T follicular helper cell (primary cell): ENCODE measurements around the gene CCL22.
"Not testable (repeated sequence)": the region's sequence is repeated elsewhere in the genome, so short reads cannot be mapped to it uniquely, and the experiment has no call there.

Source experiments
- DNase-seq: peaks from one replicate; pipeline ENCODE4 v3.0.0-alpha.2; 2020; ENCODE audit warnings: low read depth

The CCL22 gene

GRCh38 chr16:57347858-57348257 is 10.7 kb upstream of the CCL22 start:
- DNase-seq, result no peak

- DNase-seq, result no peak
Measured at GRCh38 chr16:57348327-57348726, 10.3 kb upstream of the CCL22 start.

DNA sequence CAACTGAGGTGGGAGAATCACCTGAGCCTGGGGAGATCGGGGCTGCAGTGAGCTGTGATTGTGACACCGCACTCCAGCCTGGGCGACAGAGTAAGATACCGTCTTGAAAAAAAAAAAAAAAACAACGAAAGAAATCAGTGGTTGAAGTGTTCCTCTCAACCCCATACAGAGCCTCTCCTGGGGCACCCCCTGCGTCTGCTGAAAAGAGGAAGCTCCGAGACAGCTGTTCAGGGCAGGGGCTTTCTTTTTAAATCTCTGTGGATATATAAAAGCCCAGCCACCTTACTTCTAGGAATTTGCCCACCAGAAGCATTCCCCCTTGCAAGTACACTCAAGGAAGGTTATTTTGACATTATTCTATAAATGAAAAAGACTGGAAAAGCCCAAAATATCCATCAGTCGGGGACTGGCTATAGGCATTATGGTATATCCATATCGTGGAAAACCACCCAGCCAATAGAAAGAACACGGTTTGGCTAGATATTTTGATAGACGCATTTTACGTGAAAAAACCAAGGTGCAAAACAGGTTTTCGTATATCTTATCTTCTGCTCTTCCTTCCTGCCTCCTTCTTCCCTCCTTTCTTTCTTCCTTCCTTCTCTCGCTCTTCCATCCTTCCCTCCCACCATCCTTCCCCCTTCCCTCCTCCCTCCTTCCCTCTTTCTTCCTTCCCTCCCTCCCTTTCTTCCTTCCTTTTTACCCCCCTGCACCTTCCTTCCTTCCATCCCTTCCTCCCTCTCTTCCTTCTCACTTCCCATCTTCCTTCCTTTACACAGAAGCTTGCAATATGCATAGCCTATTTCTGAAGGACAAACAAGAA is 9.2 kb upstream of the CCL22 start:
- no peak for DNase-seq

DNA sequence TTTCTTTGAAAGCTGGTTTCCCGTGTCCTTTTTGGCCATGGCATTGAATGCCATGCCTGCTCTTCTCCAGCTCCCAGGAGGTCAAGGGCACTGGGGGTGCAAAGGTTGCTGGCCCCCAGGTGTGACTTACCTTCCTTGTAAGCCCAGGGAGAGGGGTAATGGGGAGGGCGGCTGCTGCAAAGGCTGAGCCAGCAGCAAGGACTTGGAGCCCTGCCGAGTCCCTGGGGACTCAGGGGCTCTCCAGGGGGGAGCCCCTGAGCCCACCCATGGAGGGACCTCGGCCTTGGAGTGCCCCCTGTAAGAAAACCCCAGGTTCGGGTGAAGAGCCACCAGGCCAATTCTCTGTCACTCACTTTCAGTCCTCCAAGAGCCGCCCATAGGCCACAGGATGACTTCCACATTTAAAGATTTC is 5.9 kb upstream of the CCL22 start:
- no peak for DNase-seq

GRCh38 chr16:57354311-57354710 is 4.3 kb upstream of the CCL22 start:
- no peak for DNase-seq

DNA sequence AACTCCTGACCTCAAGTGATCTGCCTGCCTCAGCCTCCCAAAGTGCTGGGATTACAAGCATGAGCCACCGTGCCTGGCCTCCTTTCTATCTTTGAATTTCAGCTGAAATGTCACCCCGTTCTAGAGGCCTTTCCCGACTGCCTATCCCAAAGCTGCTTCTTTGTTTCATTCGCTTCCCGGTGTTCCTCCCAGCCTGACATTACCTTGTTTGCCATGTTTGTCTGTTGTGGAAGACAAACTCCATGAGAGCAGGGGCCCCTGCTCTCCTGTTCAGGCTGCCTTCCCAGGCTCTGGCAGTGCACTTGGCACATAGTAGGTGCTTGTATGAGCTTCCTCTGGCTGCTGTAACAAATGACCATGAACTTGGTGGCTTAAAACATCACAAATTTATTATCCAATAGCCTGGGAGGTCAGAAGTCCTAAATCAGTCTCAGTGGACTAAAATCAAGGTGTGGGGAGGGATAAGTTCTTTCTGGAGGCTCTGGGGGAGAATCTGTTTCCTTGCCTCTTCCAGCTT is 2.6 kb upstream of the CCL22 start:
- DNase-seq, result no peak

DNA sequence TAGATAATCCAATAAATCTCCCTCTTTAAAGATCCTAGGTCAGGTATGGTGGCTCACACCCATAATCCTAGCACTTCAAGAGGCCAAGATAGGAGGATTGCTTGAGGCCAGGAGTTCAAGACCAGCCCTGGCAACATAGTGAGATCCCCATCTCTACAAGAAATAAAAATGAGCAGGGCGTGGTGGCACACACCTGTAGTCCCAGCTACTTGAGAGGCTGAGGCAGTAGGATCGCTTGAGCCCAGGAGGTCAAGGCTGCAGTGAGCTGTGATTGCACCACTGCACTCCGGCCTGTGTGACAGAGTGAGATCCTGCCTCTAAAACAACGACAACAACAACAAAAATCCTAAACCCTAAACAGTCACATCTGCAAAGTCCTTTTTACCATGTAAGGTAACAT is 2.0 kb upstream of the CCL22 start:
- no peak for DNase-seq

GRCh38 chr16:57357330-57358085 is 1.1 kb upstream of the CCL22 start:
- DNase-seq, result no peak

GRCh38 chr16:57358086-57358420 is 530 bp upstream of the CCL22 start:
- no peak for DNase-seq

- DNase-seq, result no peak
Measured at GRCh38 chr16:57360321-57360935, 1.8 kb downstream of the CCL22 start.

DNA sequence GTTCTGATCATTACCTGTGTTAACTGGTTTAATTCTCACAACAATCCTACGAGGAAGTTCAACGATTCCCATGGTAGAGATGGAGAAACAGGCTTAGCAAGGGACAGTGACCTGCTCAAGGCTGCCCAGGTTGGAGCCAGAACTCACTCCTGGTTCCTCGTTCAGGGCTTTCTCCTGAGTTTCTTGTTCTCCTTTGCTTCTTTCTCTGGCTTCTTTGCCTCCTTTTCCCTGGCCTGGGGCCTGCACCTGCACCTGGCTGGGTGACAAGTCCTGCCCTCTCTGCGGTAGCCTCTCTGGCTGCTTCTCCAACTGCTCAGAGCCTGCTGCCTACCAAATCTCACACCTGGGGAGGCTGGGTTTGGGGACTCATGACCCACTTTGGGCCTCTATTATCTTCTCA is 2.8 kb downstream of the CCL22 start:
- no peak for DNase-seq

DNA sequence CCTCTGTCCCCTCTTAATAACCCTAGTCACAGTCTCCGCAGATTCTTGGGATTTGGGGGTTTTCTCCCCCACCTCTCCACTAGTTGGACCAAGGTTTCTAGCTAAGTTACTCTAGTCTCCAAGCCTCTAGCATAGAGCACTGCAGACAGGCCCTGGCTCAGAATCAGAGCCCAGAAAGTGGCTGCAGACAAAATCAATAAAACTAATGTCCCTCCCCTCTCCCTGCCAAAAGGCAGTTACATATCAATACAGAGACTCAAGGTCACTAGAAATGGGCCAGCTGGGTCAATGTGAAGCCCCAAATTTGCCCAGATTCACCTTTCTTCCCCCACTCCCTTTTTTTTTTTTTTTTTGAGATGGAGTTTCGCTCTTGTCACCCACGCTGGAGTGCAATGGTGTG is 5.6 kb downstream of the CCL22 start:
- no peak for DNase-seq

DNA sequence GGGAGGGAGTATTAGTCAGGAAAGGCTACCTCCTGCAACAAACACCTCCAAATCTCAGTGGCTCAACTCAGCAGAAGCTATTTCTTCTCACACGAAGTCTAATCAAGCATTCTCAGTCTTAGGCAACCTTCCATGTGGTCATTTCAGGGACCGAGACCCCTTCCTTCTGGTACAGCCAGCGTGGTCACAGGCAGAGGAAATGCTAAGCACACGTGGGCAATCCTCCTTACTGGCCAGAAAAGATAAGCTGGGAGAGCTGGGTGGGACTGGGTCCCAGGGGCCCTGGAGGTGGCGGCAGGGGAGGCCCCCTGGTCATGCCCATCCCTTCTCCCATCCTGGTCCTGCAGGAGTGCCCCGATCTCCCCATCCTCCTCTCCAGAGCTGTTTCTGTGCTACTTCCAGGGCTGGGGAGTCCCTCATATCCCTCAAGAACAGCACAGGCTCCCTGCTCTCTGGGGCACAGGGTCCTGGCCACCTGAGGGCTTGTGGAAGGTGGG is 8.0 kb downstream of the CCL22 start:
- DNase-seq, result no peak

DNA sequence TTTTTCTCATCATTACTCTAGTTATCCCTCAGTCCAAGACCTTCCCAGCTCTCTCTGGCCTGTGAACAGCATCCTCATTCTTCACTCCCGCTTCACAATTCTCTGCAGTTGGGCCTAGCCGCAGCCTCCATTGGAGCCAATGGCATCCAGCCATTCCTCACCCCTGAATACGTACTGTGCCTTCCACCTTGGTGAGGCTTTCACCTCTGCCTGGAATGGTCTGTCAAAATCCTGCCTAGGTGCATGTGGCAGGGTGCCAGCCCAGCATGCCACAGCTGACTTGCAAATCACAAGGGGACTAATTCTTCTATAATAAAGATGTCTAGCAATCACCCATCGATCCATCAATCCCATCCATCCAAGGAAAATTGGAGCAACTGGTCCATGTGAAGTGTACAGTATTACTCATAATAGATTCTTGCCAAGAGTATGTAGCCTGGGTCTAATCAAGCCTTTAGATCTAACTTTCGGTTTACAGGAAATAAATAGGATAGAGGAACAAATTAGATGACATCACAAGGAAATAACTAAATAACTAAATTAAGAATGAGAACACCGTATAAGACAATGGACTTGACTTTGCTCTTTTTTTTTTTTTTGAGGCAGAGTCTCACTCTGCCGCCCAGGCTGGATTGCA is 8.7 kb downstream of the CCL22 start:
- no peak for DNase-seq

DNA sequence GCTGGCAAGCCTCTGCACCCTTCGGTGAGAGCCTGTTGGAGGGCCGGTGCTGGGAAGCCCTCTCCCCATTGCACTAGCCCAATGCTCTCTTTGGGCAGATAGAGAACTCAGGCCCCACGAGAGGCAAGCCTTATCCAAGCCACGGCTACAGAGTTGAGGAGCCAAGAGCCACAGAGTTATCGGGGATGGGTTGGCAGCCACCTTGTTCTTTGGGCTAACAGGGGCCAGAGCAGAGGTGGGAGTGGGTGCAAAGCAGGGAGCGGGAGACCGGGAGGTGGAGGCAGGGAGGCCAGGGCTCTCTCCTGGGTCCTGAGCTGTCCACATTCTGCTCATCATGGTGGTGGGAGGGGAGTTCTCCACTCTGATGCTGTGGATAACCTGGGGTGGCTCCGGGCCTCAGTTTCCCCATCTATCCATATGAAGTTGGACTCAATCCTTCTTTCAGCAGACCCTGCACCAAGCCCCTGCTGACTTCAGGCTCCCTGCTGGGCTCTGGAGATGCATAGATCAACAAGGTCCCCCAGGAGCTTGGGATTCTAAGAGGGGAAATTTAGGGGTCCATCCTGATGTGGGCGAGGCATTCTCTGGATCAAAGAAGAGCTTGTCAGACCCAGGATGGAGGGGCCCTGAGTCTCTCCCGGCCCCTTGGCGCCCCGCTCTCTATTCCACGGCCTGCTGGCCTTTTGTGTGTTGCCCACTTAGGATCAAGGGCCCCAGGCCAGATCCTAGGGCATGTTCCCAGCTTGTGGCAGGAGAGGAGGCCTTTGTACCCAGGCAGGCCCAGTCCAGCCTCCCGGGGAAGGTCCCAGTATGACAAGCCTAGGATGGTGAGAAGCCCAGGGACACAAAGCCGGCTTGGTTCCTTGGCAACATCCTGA is 13.2 kb downstream of the CCL22 start:
- no peak for DNase-seq

- no peak for DNase-seq
Measured at GRCh38 chr16:57372372-57373116, 14.0 kb downstream of the CCL22 start, which contains the start of gene CX3CL1. Gene CX3CL1, plus strand, starts transcription at chr16:57372490. Its CDS starts 79 bp downstream, at chr16:57372569.

GRCh38 chr16:57373117-57373947 is 14.7 kb downstream of the CCL22 start:
- no peak for DNase-seq

DNA sequence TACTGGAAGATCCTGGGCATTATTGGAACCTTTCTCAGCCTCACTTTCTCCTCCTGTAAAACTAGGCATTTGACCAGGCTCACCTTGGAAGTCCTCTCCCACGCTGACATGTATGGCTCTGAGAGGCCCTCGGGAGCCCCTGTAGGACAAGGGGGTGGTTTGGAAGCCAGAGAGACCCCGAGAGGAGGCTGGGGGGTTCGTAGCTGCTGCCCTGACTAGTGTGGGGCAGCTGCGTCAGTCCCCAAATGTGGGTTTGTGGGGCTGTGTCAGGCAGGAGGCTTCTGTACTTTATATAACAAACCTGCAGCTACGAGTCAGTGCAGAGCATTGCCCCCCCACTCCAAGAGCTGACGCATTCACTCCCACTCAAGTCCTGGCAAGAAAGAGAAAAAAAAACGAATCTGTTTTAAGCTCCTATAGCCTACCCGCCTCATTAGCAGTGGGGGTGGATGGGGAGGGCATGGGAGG is 15.5 kb downstream of the CCL22 start:
- no peak for DNase-seq

GRCh38 chr16:57374925-57375465 is 16.4 kb downstream of the CCL22 start:
- DNase-seq, result not testable (repeated sequence)
